Pons (tissue), 1 donor: ENCODE results near the gene MBOAT7.
"Not testable (repeated sequence)": the region's sequence is repeated elsewhere in the genome, so short reads cannot be mapped to it uniquely, and the experiment has no call there.

Source experiments
- DNase-seq: peaks from one replicate; pipeline ENCODE4 v3.0.0-alpha.2; 2016; ENCODE audit warnings: low spot score

MBOAT7 gene, protein sequence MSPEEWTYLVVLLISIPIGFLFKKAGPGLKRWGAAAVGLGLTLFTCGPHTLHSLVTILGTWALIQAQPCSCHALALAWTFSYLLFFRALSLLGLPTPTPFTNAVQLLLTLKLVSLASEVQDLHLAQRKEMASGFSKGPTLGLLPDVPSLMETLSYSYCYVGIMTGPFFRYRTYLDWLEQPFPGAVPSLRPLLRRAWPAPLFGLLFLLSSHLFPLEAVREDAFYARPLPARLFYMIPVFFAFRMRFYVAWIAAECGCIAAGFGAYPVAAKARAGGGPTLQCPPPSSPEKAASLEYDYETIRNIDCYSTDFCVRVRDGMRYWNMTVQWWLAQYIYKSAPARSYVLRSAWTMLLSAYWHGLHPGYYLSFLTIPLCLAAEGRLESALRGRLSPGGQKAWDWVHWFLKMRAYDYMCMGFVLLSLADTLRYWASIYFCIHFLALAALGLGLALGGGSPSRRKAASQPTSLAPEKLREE

GRCh38 chr19:54189145-54189734 is at the start of gene MBOAT7:
Gene MBOAT7 (minus strand): TSS chr19:54189580. CDS start chr19:54188508, 1,072 bp downstream.
- no peak for DNase-seq

DNA sequence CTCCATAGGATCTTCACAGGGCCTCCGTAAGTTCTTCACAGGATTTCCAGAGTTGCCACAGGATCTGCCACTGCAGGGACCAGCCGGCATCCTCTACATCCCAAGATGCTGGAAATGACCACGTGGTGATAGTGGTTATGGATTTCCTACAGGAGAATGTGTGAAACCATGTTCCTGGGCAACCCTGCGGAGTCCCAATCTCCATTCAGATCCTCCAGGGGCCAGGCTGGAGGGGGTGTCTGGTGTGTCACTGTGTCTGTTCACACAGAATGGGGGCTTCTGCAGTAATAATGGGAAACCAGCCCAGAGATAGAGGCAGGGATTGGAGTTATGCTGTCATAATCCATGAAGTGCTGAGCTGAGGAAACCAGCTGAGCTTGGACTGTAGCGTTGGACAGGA is 44.6 kb upstream of the MBOAT7 start:
- no peak for DNase-seq

DNA sequence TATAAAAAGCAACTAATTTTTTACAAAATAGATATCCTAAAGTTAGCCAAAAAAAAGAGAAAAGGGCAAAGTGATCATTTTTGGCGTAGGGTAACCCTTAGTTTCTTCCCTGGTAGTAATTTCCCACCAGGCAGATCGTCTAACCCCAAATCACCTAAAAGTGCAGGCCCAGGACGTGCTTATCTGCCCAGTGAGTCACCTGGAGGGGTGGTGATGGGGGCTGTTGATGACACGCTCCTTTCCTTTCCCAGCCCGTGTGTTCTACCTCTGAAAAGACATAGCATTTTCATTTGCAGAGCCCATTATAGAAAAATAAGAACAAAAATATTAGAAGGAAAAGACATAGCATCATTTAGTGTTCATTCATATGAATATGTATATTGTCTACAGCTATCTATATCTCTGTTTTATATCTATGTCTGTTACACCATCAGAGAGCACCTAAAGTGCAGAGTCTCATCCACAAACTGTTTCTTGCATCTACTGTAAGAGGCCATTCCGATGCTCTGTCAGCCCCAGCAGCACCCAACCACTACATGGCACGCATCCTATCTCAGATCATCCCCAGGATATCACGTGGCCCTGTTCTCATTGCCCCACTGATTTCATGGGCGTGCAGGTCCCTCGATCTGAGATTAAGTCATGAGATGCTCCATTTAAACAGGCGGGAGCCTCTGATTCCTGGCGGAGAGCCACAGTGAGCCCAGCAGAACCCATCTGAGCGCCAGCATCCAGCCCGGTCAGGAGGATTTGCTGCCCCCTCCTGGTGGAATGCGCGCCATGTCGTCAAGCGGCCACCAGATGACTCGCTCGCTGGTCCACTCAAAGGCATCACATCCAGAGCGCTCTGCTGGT is 41.9 kb upstream of the MBOAT7 start:
- peak; percentile 89 for DNase-seq

GRCh38 chr19:54230031-54230430 is 40.7 kb upstream of the MBOAT7 start:
- no peak for DNase-seq

GRCh38 chr19:54229146-54229545 is 39.8 kb upstream of the MBOAT7 start:
- DNase-seq, result no peak

GRCh38 chr19:54224619-54225018 is 35.2 kb upstream of the MBOAT7 start:
- not testable (repeated sequence) for DNase-seq

- not testable (repeated sequence) for DNase-seq
Observed at GRCh38 chr19:54223937-54224281, 34.5 kb upstream of the MBOAT7 start.

DNA sequence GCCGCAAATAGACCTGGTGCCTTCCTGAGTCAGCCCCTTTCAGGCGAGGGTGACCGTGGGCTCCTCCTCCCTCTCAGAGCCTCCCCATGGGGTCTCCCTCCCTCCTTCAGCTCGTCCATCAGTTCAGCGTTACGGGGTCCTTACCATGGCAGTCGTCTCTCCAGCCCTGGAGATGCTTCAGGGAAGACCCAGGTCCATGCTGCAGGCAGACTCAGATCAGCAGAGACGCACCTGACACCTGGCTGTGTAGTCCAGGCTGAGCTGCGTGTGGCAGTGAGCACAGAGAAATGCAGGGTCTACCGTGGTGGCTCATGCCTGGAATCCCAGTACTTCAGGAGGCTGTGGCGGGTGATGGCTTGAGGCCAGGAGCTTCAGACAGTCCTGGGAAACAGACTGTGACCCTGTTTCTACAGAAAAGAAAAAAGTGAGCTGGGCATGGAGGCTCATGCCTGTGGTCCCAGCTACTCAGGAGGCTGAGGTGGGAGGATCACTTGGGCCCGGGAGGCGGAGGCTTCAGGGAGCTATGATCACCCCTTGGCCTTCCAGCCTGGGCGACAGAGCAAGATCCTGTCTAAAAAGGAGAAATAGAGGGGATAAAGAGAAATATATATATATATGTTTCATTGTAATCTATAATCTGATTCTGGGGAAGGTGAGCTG is 34.0 kb upstream of the MBOAT7 start:
- DNase-seq, result not testable (repeated sequence)

GRCh38 chr19:54222474-54223276 is 33.3 kb upstream of the MBOAT7 start, which contains the start of gene LILRB3:
Gene LILRB3 (minus strand): TSS chr19:54223007. CDS start chr19:54222976, 31 bp downstream.
- not testable (repeated sequence) for DNase-seq

GRCh38 chr19:54221947-54222346 is 32.6 kb upstream of the MBOAT7 start:
- DNase-seq, result not testable (repeated sequence)

DNA sequence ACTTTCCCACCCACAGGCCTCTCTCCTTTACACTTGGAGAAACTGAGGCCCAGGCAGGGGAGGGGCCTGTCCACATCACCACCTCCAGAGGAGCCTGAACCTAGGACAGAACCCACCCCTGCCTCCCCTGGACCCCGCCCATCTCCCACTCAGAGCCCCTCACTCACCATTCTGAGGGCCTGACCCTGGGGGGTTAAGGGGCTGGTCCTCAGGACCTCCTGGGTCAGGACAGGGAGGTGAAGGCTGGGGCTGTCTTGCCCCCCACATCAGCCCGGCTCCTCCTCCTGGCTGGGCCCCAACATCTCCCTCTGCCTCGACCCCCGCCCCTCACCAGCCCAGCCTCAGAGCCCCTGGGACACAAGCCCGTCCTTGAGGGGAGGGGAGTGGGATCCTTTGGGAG is 30.3 kb upstream of the MBOAT7 start:
- not testable (repeated sequence) for DNase-seq

DNA sequence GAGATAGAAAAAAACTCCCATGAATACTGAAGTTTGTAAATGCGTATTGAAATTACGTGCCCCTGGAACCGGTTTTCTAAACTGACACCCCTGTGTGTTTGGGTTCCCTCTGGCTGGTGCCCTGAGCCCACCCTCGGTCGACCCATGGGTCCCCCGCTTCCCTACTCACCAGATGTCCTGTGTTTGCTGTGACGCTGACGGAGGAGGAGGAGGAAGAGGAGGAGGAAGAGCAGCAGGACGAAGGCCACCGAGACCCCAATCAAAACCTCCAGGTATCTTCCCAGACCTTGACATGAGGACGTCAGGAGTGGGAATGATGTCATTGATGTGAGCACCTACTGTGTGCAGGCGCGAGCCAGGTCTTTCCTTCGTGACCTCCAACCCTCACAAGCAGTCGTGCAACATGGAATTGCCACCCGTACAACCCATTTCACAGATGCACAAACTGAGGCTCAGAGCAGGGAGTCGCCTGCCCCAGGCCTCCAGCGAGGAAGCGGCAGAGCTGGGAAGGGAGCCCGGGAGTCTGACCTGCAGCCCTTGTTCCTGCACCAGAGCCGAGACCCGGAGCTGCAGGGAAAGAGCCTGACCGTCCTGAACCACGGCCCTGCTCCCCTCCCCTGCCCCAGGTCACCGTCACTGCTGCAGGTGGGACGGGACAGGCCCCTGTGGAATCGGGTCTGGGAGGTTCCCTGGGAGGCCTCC is 29.7 kb upstream of the MBOAT7 start:
- no peak for DNase-seq

DNA sequence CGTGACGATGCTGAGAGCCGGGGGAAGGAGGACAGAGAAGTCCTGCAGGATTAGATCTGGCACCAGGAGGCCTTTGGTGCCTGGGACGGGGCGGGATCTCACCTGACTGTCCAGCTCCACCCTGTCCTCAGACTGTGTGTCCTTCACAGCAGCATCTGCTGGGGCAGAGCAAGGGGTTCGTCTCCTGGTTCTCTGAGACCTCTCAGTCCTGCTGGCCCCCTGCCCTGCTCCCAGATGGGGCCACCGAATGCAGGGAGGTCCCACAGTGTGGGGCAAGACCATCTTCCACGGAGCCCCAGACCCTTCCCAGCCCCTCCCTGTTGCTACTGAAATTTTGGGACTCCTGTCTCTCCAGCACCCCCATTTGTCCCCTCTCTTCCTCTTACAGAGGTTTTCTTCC is 28.9 kb upstream of the MBOAT7 start:
- DNase-seq, result no peak

DNA sequence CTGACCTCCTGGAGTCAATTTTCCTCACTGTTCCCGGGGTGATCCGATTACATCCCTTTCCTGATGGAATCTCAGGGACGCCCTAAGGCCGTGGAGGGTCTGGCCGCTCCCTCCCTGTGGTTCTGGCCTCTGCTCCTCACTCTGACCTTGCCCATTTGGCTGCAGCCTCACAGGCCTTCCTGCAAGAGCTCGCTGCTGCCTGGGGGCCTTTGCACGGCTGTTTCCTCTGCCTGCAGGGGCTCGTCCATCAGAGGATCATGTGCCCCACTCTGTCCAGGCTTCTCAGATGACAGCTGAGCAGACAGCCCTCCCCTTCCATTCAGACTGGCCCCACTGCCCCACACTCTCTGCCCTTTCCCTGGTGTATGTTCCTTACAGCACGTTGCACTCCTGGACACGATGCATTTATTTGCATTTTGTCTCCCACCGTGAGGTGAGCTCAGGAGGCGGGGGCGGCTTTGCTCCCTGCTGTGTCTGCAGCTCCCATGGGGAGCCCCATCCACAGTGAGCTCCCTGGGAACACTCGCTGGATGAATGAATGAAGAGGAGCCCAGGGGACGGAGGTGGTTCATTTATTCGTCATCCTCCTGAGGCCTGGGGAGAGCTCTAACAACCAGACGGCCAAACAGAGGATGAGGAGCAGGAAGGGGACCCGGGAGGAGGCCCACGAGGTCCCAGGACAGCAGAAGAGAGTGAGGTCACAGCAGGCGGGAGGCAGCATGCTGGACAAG is 28.3 kb upstream of the MBOAT7 start:
- not testable (repeated sequence) for DNase-seq

GRCh38 chr19:54216869-54217268 is 27.5 kb upstream of the MBOAT7 start:
- DNase-seq, result no peak

DNA sequence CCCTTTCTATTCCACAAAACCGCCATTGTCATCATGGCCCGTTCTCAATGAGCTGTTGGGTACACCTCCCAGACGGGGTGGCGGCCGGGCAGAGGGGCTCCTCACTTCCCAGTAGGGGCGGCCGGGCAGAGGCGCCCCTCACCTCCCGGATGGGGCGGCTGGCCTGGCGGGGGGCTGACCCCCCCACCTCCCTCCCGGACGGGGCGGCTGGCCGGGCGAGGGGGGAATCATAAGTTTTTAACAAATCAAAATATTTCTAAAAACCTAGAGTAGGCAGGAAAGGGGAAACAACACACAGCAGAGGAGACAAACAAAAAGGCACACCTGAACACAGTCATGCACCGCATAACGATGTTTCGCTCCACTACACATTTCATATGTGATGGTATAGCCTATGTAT is 25.4 kb upstream of the MBOAT7 start:
- DNase-seq, result not testable (repeated sequence)

GRCh38 chr19:54214217-54214616 is 24.8 kb upstream of the MBOAT7 start:
- not testable (repeated sequence) for DNase-seq

- no peak for DNase-seq
Observed at GRCh38 chr19:54211235-54211634, 21.9 kb upstream of the MBOAT7 start.

GRCh38 chr19:54209811-54210494 is 20.6 kb upstream of the MBOAT7 start:
- DNase-seq, result peak; percentile 97
